WERI-Rb-1 (cell line): ENCODE results near the gene DLD.
"Not testable (repeated sequence)": the region's sequence is repeated elsewhere in the genome, so short reads cannot be mapped to it uniquely, and the experiment has no call there.

Source experiments
- DNase-seq: peaks from one replicate; pipeline ENCODE4 v3.0.0-alpha.2; 2020
- H3K27ac ChIP-seq: fragments of 250-450 bp; sonication (Bioruptor Pico); 2 replicates; pipeline ENCODE4 v1.5.1; 2020; ENCODE audit warnings: mild to moderate bottlenecking, moderate library complexity
- H3K27me3 ChIP-seq: fragments of 250-450 bp; sonication (Bioruptor Pico); 2 replicates; pipeline ENCODE4 v1.5.1; 2021; ENCODE audit warnings: mild to moderate bottlenecking, low read depth, moderate library complexity; ENCODE audit not compliant: insufficient read depth, severe bottlenecking
- H3K36me3 ChIP-seq: fragments of 250-450 bp; sonication (Bioruptor Pico); 2 replicates; pipeline ENCODE4 v1.5.1; 2020; ENCODE audit warnings: mild to moderate bottlenecking, moderate library complexity
- H3K4me3 ChIP-seq: 2 replicates; pipeline ENCODE4 v1.5.1; 2011; ENCODE audit warnings: low read depth, mild to moderate bottlenecking, control low read depth, low read length
- H3K9me3 ChIP-seq: fragments of 250-450 bp; sonication (Bioruptor Pico); 2 replicates; pipeline ENCODE4 v1.5.1; 2021; ENCODE audit warnings: mild to moderate bottlenecking, moderate library complexity; ENCODE audit not compliant: severe bottlenecking
- TF ChIP-seq, protein P1 (sequence below): IDR thresholded peaks from 2 replicates; pipeline ENCODE4 v1.5.1; 2011; ENCODE audit warnings: low read depth, mild to moderate bottlenecking, control low read depth, inconsistent platforms, low read length

The DLD gene

DNA sequence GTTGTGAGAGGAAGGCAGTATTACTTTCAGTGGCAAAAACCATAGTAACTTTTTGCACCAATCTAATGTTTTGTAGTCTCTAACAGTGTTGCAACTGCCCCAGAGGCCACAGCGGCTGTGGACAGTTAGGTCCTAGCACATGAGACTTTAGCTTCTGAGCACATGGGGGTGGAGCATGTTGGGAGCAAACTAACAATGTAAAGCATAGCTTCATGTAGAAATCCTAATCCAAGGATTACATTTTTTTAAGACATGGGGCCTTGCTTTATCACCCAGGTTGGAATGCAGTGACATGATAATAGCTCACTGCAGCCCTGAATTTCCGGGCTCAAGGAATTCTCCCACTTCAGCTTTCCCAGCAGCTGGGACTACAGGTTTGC is 62.9 kb downstream of the DLD start:
- Histone ChIP-seq H3K36me3 (peaks cover 78% of the 10 kb centered on the region), H3K9me3 (no peaks in the 10 kb centered on the region), H3K4me3 (no peak overlapping the region), H3K27me3 (no peaks in the 10 kb centered on the region), H3K27ac (no peak overlapping the region)
- TF ChIP-seq, protein P1, sequence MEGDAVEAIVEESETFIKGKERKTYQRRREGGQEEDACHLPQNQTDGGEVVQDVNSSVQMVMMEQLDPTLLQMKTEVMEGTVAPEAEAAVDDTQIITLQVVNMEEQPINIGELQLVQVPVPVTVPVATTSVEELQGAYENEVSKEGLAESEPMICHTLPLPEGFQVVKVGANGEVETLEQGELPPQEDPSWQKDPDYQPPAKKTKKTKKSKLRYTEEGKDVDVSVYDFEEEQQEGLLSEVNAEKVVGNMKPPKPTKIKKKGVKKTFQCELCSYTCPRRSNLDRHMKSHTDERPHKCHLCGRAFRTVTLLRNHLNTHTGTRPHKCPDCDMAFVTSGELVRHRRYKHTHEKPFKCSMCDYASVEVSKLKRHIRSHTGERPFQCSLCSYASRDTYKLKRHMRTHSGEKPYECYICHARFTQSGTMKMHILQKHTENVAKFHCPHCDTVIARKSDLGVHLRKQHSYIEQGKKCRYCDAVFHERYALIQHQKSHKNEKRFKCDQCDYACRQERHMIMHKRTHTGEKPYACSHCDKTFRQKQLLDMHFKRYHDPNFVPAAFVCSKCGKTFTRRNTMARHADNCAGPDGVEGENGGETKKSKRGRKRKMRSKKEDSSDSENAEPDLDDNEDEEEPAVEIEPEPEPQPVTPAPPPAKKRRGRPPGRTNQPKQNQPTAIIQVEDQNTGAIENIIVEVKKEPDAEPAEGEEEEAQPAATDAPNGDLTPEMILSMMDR, result no peak
- no peak for DNase-seq

DNA sequence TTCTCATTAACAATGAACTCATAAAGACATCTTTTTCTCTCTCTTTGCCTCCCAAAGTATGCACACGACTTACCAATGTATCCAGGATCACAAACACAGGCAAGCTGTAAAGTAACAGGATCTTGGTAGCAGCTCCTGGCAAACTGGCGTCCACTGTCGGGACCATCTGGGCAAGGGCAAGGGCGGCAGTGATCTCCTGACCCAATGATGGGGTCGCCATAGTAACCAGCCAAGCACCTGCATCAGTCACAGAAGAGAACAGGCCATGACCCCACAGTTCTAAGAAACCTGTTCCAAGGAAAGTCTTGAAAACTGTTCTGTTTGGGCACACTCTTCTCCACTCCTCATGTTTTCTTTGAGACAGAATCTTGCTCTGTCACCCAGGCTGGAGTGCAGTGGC is 64.4 kb downstream of the DLD start:
- no peaks in the 10 kb centered on the region for H3K27me3 ChIP-seq
- TF ChIP-seq, protein P1, result no peak
- H3K27ac ChIP-seq, result no peak overlapping the region
- H3K36me3 ChIP-seq, result peaks cover 78% of the 10 kb centered on the region
- no peak overlapping the region for H3K4me3 ChIP-seq
- no peaks in the 10 kb centered on the region for H3K9me3 ChIP-seq
- no peak for DNase-seq

DNA sequence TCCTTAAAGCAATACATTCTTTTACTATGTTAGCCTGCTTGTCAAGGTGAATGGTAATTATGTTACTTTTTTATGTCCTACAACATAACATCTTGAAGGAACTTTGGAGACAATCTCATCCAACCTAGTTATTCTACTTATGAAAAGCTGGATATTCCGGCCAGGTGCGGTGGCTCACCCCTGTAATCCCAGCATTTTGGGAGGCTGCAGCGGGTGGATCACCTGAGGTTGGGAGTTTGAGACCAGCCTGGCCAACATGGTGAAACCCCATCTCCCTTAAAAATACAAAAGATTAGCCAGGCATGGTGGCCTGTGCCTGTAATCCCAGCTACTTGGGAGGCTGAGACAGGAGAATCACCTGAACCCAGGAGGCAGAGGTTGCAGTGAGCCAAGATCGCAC is 66.0 kb downstream of the DLD start:
- not testable (repeated sequence) for H3K9me3 ChIP-seq, H3K4me3 ChIP-seq, H3K27me3 ChIP-seq, H3K27ac ChIP-seq, DNase-seq
- peaks cover 77% of the 10 kb centered on the region for H3K36me3 ChIP-seq

DNA sequence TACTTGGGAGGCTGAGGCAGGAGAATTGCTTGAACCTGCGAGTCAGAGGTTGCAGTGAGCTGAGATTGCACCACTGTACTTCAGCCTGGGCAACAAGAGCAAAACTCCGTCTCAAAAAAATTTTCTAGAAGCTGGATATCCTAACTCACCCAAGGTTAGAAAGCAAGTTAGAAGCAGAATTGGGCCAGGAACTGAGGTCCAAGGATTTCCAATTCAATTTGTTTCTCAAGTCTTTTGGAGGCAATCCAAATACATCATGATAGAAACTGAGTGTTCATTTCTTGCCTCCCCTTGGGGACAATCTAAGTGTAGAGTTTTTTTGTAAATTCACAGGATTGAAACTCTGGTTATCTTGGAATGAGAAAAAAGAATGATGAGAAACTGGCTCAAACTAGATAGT is 66.5 kb downstream of the DLD start:
- Histone ChIP-seq H3K27me3 (no peaks in the 10 kb centered on the region), H3K36me3 (peaks cover 77% of the 10 kb centered on the region), H3K9me3 (no peaks in the 10 kb centered on the region), H3K27ac (no peak overlapping the region), H3K4me3 (no peak overlapping the region)
- TF ChIP-seq, protein P1, result no peak
- DNase-seq, result no peak

DNA sequence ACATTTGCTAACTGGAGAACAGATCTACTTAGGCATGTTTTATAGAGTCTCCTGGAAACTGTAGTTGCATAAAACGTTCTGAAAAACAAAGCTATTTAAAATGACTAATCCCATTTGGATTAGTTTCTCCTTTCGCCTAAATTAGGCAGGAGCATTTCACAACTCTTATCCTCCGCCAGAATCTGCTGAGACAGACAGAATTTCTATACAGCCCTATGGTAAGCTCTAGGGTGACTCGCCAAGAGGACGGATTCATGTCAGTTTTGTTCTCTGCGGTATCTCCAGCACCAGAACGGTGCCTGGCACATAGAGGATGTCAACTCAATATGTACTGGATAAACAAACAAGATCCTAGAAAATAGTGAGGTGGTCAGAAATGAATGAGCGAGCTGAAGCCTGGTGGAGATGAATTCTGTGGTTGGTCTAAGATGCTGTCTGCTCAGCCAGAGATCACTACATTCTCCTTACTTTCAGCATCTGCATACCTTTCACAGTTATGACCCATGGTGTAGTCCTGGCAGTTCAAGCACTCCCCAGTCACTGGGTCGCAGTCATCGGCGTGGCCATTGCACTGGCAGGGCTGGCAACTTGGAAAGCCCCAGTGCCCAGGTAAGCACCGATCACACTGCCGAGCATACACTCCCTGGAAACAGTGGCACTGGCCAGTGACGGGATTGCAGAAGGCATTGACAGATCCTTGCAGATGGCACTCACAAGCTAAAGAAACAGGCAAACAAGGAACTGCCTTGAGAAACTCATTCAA is 68.0 kb downstream of the DLD start:
- no peak for DNase-seq
- no peaks in the 10 kb centered on the region for H3K9me3 ChIP-seq
- TF ChIP-seq, protein P1, result no peak
- peaks cover 75% of the 10 kb centered on the region for H3K36me3 ChIP-seq
- no peak overlapping the region for H3K27ac ChIP-seq
- no peak overlapping the region for H3K4me3 ChIP-seq
- H3K27me3 ChIP-seq, result no peaks in the 10 kb centered on the region

DNA sequence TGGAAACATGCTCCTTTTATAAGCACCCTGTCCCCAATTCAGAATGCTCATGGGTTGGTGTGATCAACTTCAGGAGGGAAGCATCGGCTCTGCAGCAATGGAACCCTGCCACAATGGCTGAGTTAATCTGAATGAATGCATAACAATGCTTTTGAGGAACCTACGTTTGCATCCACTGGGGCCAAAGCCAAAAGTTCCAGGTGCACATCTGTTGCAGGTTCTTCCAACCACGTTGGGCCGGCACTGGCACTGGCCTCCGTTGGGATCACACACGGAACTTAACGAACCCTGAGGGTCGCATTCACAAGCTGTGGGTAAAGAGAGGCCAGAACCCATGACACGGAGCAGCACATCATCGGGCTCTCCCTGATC is 68.5 kb downstream of the DLD start:
- TF ChIP-seq, protein P1, result no peak
- Histone ChIP-seq H3K27me3 (no peaks in the 10 kb centered on the region), H3K27ac (no peak overlapping the region), H3K36me3 (peaks cover 76% of the 10 kb centered on the region), H3K4me3 (no peak overlapping the region), H3K9me3 (no peaks in the 10 kb centered on the region)
- no peak for DNase-seq
